ENCODE measurements around the gene CNOT1. TPM values are rescaled to one million over a fixed set of nuclear protein-coding genes. Genes with fewer than 3 reads are reported as not detected.

The CNOT1 gene
- total RNA-seq, 1 experiment from 2014 or later = 299 TPM

DNA sequence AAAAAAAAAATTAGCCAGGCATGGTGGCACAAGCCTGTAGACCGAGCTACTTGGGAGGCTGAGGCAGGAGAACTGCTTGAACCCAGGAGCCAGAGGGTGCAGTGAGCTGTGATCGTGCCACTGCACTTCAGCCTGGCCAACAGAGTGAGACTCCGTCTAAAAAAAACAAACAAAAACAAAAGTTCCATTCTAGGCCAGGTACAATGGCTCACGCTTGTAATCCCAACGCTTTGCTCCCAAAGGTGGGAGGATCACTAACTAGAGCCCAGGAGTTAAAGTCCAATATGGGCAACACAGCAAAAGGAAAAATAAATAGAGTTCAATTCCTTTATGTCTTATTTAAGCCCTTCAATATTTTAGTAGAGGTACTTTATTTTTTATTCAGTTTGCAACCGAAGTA lies 47.5 kb downstream of the CNOT1 start:
- H3K9me3 Mint-ChIP-seq (ENCODE audit: low read depth, unreplicated experiment) = no peaks in the 10 kb centered on the region
- TF ChIP-seq, protein P1, sequence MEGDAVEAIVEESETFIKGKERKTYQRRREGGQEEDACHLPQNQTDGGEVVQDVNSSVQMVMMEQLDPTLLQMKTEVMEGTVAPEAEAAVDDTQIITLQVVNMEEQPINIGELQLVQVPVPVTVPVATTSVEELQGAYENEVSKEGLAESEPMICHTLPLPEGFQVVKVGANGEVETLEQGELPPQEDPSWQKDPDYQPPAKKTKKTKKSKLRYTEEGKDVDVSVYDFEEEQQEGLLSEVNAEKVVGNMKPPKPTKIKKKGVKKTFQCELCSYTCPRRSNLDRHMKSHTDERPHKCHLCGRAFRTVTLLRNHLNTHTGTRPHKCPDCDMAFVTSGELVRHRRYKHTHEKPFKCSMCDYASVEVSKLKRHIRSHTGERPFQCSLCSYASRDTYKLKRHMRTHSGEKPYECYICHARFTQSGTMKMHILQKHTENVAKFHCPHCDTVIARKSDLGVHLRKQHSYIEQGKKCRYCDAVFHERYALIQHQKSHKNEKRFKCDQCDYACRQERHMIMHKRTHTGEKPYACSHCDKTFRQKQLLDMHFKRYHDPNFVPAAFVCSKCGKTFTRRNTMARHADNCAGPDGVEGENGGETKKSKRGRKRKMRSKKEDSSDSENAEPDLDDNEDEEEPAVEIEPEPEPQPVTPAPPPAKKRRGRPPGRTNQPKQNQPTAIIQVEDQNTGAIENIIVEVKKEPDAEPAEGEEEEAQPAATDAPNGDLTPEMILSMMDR (IDR thresholded peaks at IDR 0.05; ENCODE audit: unreplicated experiment) = no peak
- DNase-seq = no peak
- no peak overlapping the region for H3K27ac Mint-ChIP-seq (ENCODE audit: unreplicated experiment)
- H3K4me3 Mint-ChIP-seq (ENCODE audit: low read depth, unreplicated experiment) = no peak overlapping the region
- BruUV-seq (replicated peaks) = no TSS peak
- H3K27me3 Mint-ChIP-seq (ENCODE audit: unreplicated experiment) = no peaks in the 10 kb centered on the region
- no peaks in the 10 kb centered on the region for H3K4me1 Mint-ChIP-seq (ENCODE audit: low read depth, unreplicated experiment)
- CTCF ChIA-PET = interaction anchor here (0.7 kb wide), 1 partner anchor 55 kb away, joined by 3 read pairs; no protein-coding TSS in a partner anchor
- peaks cover 76% of the 10 kb centered on the region for H3K36me3 Mint-ChIP-seq (ENCODE audit: insufficient read depth, unreplicated experiment)
- intact Hi-C loops (cut with micrococcal nuclease; ENCODE audit: unreplicated experiment) = no loop called here

DNA sequence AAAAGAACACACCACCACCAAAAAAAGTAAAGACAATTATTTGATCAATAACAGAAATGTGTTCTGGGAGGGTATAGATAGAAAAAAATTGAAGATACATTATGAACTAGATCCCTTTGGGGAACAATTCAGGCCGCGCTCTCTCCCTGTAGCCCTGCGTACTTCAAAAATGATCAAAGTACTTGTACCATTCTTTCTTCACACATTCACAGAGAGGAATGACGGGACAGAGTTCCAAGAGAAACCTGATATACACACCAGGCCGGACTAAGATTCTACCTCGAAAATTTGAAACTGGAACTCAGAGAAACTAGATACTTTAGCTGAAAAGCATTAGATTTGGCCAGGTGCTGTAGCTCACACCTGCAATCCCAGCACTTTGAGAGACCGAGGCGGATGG lies 50.0 kb downstream of the CNOT1 start:
- BruUV-seq (replicated peaks) = no TSS peak
- TF ChIP-seq, protein P1 (IDR thresholded peaks at IDR 0.05; ENCODE audit: unreplicated experiment) = no peak
- no peak overlapping the region for H3K27ac Mint-ChIP-seq (ENCODE audit: unreplicated experiment)
- DNase-seq = no peak
- no peaks in the 10 kb centered on the region for H3K27me3 Mint-ChIP-seq (ENCODE audit: unreplicated experiment)
- intact Hi-C loops (cut with micrococcal nuclease; ENCODE audit: unreplicated experiment) = no loop called here
- no peaks in the 10 kb centered on the region for H3K9me3 Mint-ChIP-seq (ENCODE audit: low read depth, unreplicated experiment)
- peaks cover 83% of the 10 kb centered on the region for H3K36me3 Mint-ChIP-seq (ENCODE audit: insufficient read depth, unreplicated experiment)
- CTCF ChIA-PET = no interaction called here
- no peak overlapping the region for H3K4me3 Mint-ChIP-seq (ENCODE audit: low read depth, unreplicated experiment)
- no peaks in the 10 kb centered on the region for H3K4me1 Mint-ChIP-seq (ENCODE audit: low read depth, unreplicated experiment)

DNA sequence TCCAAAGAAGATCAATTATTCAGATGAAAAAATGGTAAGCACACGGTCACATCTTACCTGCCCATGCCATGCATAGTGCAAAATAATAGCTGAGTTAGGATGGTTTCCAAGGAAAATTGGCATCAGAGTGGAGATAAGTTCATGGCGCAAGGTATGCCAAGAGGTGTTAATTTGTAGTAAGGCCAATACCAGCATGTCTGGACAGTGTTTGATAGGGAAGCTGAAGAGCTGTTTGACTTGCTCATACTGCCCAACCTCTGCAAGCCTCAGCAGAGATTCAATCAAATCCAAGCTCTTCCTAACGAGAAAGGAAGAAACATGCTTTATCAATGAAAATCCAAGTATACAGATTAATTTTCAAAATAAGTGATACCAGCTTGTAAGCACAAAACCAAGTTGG lies 51.0 kb downstream of the CNOT1 start:
- H3K27ac Mint-ChIP-seq (ENCODE audit: unreplicated experiment) = peak overlapping the region; percentile 27
- H3K9me3 Mint-ChIP-seq (ENCODE audit: low read depth, unreplicated experiment) = no peaks in the 10 kb centered on the region
- no peaks in the 10 kb centered on the region for H3K27me3 Mint-ChIP-seq (ENCODE audit: unreplicated experiment)
- CTCF ChIA-PET = interaction anchor here (0.7 kb wide), 1 partner anchor 28 kb away, joined by 4 read pairs; no protein-coding TSS in a partner anchor
- DNase-seq = no peak
- peaks cover 88% of the 10 kb centered on the region for H3K36me3 Mint-ChIP-seq (ENCODE audit: insufficient read depth, unreplicated experiment)
- no TSS peak for BruUV-seq (replicated peaks)
- H3K4me1 Mint-ChIP-seq (ENCODE audit: low read depth, unreplicated experiment) = no peaks in the 10 kb centered on the region
- TF ChIP-seq, protein P1 (IDR thresholded peaks at IDR 0.05; ENCODE audit: unreplicated experiment) = no peak
- H3K4me3 Mint-ChIP-seq (ENCODE audit: low read depth, unreplicated experiment) = no peak overlapping the region
- intact Hi-C loops (cut with micrococcal nuclease; ENCODE audit: unreplicated experiment) = no loop called here

DNA sequence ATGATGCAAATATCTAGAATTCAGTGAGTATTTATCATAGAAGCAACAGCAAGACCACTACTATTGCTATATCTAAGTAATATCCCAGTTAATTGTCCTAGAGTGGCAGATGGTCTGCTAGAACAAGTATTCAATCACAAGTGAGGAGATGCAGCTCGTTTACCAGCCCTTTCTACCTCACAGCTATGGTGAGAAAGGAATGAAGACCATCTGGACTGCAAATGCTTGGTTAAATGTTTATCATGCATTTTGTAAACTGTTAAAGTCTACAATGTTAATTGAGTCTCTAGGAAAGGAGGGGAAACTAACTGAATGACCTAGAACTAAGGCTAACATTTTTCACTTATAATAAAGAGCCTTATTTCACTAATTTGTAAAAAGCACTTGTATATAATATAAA lies 52.5 kb downstream of the CNOT1 start:
- intact Hi-C loops (cut with micrococcal nuclease; ENCODE audit: unreplicated experiment) = no loop called here

More for the DNA sequence above, 52.5 kb downstream of the CNOT1 start:
- no peak for DNase-seq
- CTCF ChIA-PET = no interaction called here
- no peaks in the 10 kb centered on the region for H3K9me3 Mint-ChIP-seq (ENCODE audit: low read depth, unreplicated experiment)
- no peak overlapping the region for H3K27ac Mint-ChIP-seq (ENCODE audit: unreplicated experiment)
- TF ChIP-seq, protein P1 (IDR thresholded peaks at IDR 0.05; ENCODE audit: unreplicated experiment) = no peak
- H3K4me1 Mint-ChIP-seq (ENCODE audit: low read depth, unreplicated experiment) = no peaks in the 10 kb centered on the region
- no TSS peak for BruUV-seq (replicated peaks)
- H3K4me3 Mint-ChIP-seq (ENCODE audit: low read depth, unreplicated experiment) = no peak overlapping the region
- peaks cover 88% of the 10 kb centered on the region for H3K36me3 Mint-ChIP-seq (ENCODE audit: insufficient read depth, unreplicated experiment)
- H3K27me3 Mint-ChIP-seq (ENCODE audit: unreplicated experiment) = no peaks in the 10 kb centered on the region

Data from Calu3 (cell line).